Left lung (tissue), 10 donors: ENCODE results near the gene NFIA. TPM values are rescaled to one million over a fixed set of nuclear protein-coding genes. Genes with fewer than 3 reads are reported as not detected.

Experiments used
- ATAC-seq: fragments of 200-7000 bp; cut with Tn5 transposase; one replicate; pipeline ENCODE4 v1.9.1; 2020; ENCODE audit warnings: moderate library complexity
- DNase-seq, 4 donors: peaks; one replicate each; pipeline ENCODE4 v3.0.0-alpha.2; 2013 to 2020
- H3K27ac ChIP-seq, 2 donors: fragments of 200-600 bp; sonication (generic) in 1 of 2; one replicate each; pipeline versions ENCODE4 v1.5.0 to v1.8.0; 2020 to 2021
- H3K27me3 ChIP-seq, 2 donors: fragments of 200-600 bp; sonication (generic) in 1 of 2; one replicate each; pipeline versions ENCODE4 v1.5.0 to v1.8.0; 2020 to 2021
- H3K36me3 ChIP-seq, 2 donors: fragments of 200-600 bp; sonication (generic) in 1 of 2; one replicate each; pipeline versions ENCODE4 v1.5.0 to v1.8.0; 2020 to 2021
- H3K4me1 ChIP-seq, 2 donors: fragments of 200-600 bp; one replicate each; pipeline ENCODE4 v1.8.0; 2021
- H3K4me3 ChIP-seq, 2 donors: fragments of 200-600 bp; sonication (generic) in 1 of 2; one replicate each; pipeline versions ENCODE4 v1.5.0 to v1.8.0; 2020 to 2021; ENCODE audit warnings: mild to moderate bottlenecking in 1 of 2
- H3K9me3 ChIP-seq, 2 donors: fragments of 200-600 bp; sonication (generic) in 1 of 2; one replicate each; pipeline versions ENCODE4 v1.5.0 to v1.8.0; 2020 to 2021
- intact Hi-C, 2 donors: fragments of 100-400 bp; cut with DNase I; formaldehyde crosslinking; loops; one replicate each; pipeline versions ENCODE4 v1.11.2 to v1.14.2; 2022
- polyA plus RNA-seq, 6 donors: library from polyadenylated mRNA; unstranded; fragments of 120-200 nt; gene quantifications; one replicate each; pipeline ENCODE4 v1.2.1, GENCODE V29; 2013; ENCODE audit not compliant: insufficient read length in 6 of 6
- total RNA-seq, 2 donors: library from RNA; stranded (reverse); fragmentation: NEBNext Ultra II Directional; extraction: Animal tissue kit (Norgen Biotek cat#: 25700); gene quantifications; one replicate each; pipeline ENCODE4 v1.2.1, GENCODE V29; 2021
- TF ChIP-seq, protein P1 (sequence below), 2 donors: fragments of 200-600 bp; sonication (generic) in 1 of 2; IDR thresholded peaks; one replicate each; pipeline versions ENCODE4 v1.5.0 to v1.8.0; 2021; ENCODE audit warnings: antibody characterized with exemption in 2 of 2
- donor health status: DM: no; HTN: yes; CAD: no.
- donor health status: DM: no; HTN: no; CAD: no.

NFIA gene
- total and polyA plus RNA-seq, 8 donors, result 30.4 to 60.7 (median 37.6) TPM

DNA sequence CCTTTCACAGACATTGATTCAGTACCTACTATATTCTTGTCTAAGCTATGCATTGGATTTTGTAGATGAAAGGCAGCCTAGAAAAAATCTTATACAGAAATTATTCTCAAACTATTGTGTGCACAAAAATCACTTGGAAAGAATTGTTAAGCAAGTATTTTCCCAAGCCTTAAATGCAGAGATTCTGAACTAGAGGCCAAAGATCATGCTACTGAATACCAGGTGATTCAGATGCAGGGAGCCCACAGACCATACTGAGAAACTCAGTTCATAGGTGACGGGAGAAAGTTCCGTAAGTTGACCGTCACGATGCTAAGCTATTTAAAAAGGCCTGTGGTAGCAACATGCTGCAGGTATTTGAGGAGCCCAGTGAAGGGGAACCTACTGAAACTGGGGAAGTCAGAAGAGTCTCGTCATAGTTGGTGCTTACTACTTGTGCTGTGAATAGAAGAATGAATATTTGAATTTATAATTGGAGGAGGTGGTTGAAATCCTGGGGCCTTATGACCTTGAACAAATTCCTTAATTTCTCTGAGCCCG lies 150.8 kb downstream of the NFIA start:
- TF ChIP-seq, protein P1, sequence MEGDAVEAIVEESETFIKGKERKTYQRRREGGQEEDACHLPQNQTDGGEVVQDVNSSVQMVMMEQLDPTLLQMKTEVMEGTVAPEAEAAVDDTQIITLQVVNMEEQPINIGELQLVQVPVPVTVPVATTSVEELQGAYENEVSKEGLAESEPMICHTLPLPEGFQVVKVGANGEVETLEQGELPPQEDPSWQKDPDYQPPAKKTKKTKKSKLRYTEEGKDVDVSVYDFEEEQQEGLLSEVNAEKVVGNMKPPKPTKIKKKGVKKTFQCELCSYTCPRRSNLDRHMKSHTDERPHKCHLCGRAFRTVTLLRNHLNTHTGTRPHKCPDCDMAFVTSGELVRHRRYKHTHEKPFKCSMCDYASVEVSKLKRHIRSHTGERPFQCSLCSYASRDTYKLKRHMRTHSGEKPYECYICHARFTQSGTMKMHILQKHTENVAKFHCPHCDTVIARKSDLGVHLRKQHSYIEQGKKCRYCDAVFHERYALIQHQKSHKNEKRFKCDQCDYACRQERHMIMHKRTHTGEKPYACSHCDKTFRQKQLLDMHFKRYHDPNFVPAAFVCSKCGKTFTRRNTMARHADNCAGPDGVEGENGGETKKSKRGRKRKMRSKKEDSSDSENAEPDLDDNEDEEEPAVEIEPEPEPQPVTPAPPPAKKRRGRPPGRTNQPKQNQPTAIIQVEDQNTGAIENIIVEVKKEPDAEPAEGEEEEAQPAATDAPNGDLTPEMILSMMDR (IDR thresholded peaks at IDR 0.05), result no peak
- intact Hi-C loops, result no loop called here

GRCh38 chr1:61234587-61234919 lies 152.2 kb downstream of the NFIA start:
- no peaks in the 10 kb centered on the region for H3K4me1 ChIP-seq
- ATAC-seq (no peak), DNase-seq (no peak)
- no peaks in the 10 kb centered on the region for H3K9me3 ChIP-seq
- no peak overlapping the region for H3K4me3 ChIP-seq
- H3K27me3 ChIP-seq, result no peaks in the 10 kb centered on the region
- intact Hi-C loops, result no loop called here
- TF ChIP-seq, protein P1 (IDR thresholded peaks at IDR 0.05), result no peak
- no peaks in the 10 kb centered on the region for H3K36me3 ChIP-seq
- H3K27ac ChIP-seq, result no peak overlapping the region

More for the DNA sequence above, 150.8 kb downstream of the NFIA start:
- Histone ChIP-seq H3K4me3 (no peak overlapping the region), H3K9me3 (no peaks in the 10 kb centered on the region), H3K27me3 (no peaks in the 10 kb centered on the region), H3K36me3 (no peaks in the 10 kb centered on the region), H3K4me1 (no peaks in the 10 kb centered on the region), H3K27ac (no peak overlapping the region)
- ATAC-seq, result no peak
- no peak for DNase-seq

- no peaks in the 10 kb centered on the region for H3K27me3 ChIP-seq
- H3K4me3 ChIP-seq, result no peak overlapping the region
- no peak overlapping the region for H3K27ac ChIP-seq
- DNase-seq (no peak), ATAC-seq (no peak)
- intact Hi-C loops, result no loop called here
- peaks cover 0 to 12% of the 10 kb centered on the region in 2 donors for H3K4me1 ChIP-seq
- H3K9me3 ChIP-seq, result no peaks in the 10 kb centered on the region
- H3K36me3 ChIP-seq, result no peaks in the 10 kb centered on the region
- TF ChIP-seq, protein P1 (IDR thresholded peaks at IDR 0.05), result no peak
Measured at GRCh38 chr1:61237147-61237546, 154.8 kb downstream of the NFIA start.

- no peak overlapping the region for H3K4me3 ChIP-seq
- ATAC-seq (no peak), DNase-seq (no peak)
- H3K9me3 ChIP-seq, result no peaks in the 10 kb centered on the region
- H3K4me1 ChIP-seq, result peaks cover 3 to 16% of the 10 kb centered on the region in 2 donors
- no peaks in the 10 kb centered on the region for H3K36me3 ChIP-seq
- TF ChIP-seq, protein P1 (IDR thresholded peaks at IDR 0.05), result no peak
- no peak overlapping the region for H3K27ac ChIP-seq
- H3K27me3 ChIP-seq, result no peaks in the 10 kb centered on the region
- intact Hi-C loops, result no loop called here
Measured at GRCh38 chr1:61237659-61238358, 155.4 kb downstream of the NFIA start.

- ATAC-seq (no peak), DNase-seq (no peak)
- Histone ChIP-seq H3K36me3 (no peaks in the 10 kb centered on the region), H3K9me3 (no peaks in the 10 kb centered on the region), H3K4me1 (peaks cover 3 to 16% of the 10 kb centered on the region in 2 donors), H3K27me3 (no peaks in the 10 kb centered on the region), H3K4me3 (no peak overlapping the region), H3K27ac (no peak overlapping the region)
- TF ChIP-seq, protein P1 (IDR thresholded peaks at IDR 0.05), result no peak
- intact Hi-C loops, result no loop called here
Measured at GRCh38 chr1:61238359-61238665, 156.0 kb downstream of the NFIA start.
